Fibroblast of lung (primary cell): ENCODE data around the gene IZUMO1R. TPM values are rescaled to one million over a fixed set of nuclear protein-coding genes. Genes with fewer than 3 reads are reported as not detected.
"Not testable (repeated sequence)": the region's sequence is repeated elsewhere in the genome, so short reads cannot be mapped to it uniquely, and the experiment has no call there.

ENCODE experiments used
- DNase-seq, 2 donors: peaks; one replicate each; pipeline versions ENCODE4 v3.0.0 to v3.0.0-alpha.2; 2010; ENCODE audit warnings: low read depth in 2 of 2
- H2AFZ ChIP-seq: 2 replicates; pipeline ENCODE4 v1.5.1; 2012; ENCODE audit warnings: low read length, control low read depth, inconsistent platforms
- H3K27ac ChIP-seq: 2 replicates; pipeline ENCODE4 v1.5.1; 2011; ENCODE audit warnings: low read length, control low read depth; ENCODE audit not compliant: insufficient read depth
- H3K27me3 ChIP-seq: 2 replicates; pipeline ENCODE4 v1.5.1; 2011; ENCODE audit warnings: mild to moderate bottlenecking, low read length; ENCODE audit not compliant: control insufficient read depth, insufficient read depth
- H3K36me3 ChIP-seq: 2 replicates; pipeline ENCODE4 v1.5.1; 2011; ENCODE audit warnings: low read length; ENCODE audit not compliant: control insufficient read depth, insufficient read depth
- H3K4me1 ChIP-seq: 2 replicates; pipeline ENCODE4 v1.5.1; 2011; ENCODE audit warnings: low read length; ENCODE audit not compliant: control insufficient read depth, insufficient read depth; ENCODE audit errors: extremely low read depth
- H3K4me2 ChIP-seq: 2 replicates; pipeline ENCODE4 v1.5.1; 2011; ENCODE audit warnings: low read length, control low read depth; ENCODE audit not compliant: insufficient read depth; ENCODE audit errors: extremely low read depth
- H3K4me3 ChIP-seq, 4 experiments: fragments of 200-600 bp in 1 of 4; sonication (generic) in 1 of 4; replicated peaks in 1 of 4; 2 replicates each; pipeline ENCODE4 v1.5.1; 2011 to 2016; ENCODE audit warnings: low read length in 4 of 4, low read depth in 3 of 4, mild to moderate bottlenecking in 3 of 4, control low read depth in 2 of 4, inconsistent platforms in 1 of 4, mixed read lengths in 1 of 4; ENCODE audit not compliant: insufficient read depth in 1 of 4; ENCODE audit errors: control extremely low read depth in 1 of 4
- H3K79me2 ChIP-seq: 2 replicates; pipeline ENCODE4 v1.5.1; 2012; ENCODE audit warnings: mild to moderate bottlenecking, low read length, inconsistent platforms; ENCODE audit not compliant: control insufficient read depth, insufficient read depth
- H3K9ac ChIP-seq: 2 replicates; pipeline ENCODE4 v1.5.1; 2011; ENCODE audit warnings: mild to moderate bottlenecking, low read length, control low read depth; ENCODE audit not compliant: insufficient read depth
- H3K9me3 ChIP-seq: 2 replicates; pipeline ENCODE4 v1.5.1; 2012; ENCODE audit warnings: low read depth, low read length; ENCODE audit not compliant: control insufficient read depth, insufficient read depth
- H4K20me1 ChIP-seq: 2 replicates; pipeline ENCODE4 v1.5.1; 2011; ENCODE audit warnings: low read length; ENCODE audit not compliant: control insufficient read depth, insufficient read depth; ENCODE audit errors: extremely low read depth
- CTCF ChIP-seq, 2 donors: IDR thresholded peaks in 1 of 2; conservative IDR thresholded peaks in 1 of 2; 1 replicate in 1 of 2; 2 replicates in 1 of 2; pipeline ENCODE4 v1.5.1; 2011 to 2012; ENCODE audit warnings: low read length in 2 of 2, control low read depth in 1 of 2, inconsistent platforms in 1 of 2, low read depth in 1 of 2, mild to moderate bottlenecking in 1 of 2
- EZH2 ChIP-seq: IDR thresholded peaks from 2 replicates; pipeline ENCODE4 v1.5.1; 2012; ENCODE audit warnings: low read length, control low read depth, mild to moderate bottlenecking; ENCODE audit errors: missing control alignments
- polyA plus RNA-seq, 2 donors: library from polyadenylated mRNA; depleted of rRNA in 1 of 2; stranded (reverse) in 1 of 2; unstranded in 1 of 2; fragments of >200 nt; gene quantifications; 2 replicates each; pipeline ENCODE4 v1.2.1, GENCODE V29; 2011 to 2012; ENCODE audit warnings: missing spikeins in 1 of 2
- total RNA-seq: library from RNA; depleted of rRNA; stranded (reverse); fragments of >200 nt; gene quantifications from 2 replicates; pipeline ENCODE4 v1.2.1, GENCODE V29; 2014

The IZUMO1R gene
- total and polyA plus RNA-seq, 2 donors (not counting 1 experiment from before 2014, with no cell fraction given), result not detected

- H3K4me2 ChIP-seq, result no peak overlapping the region
- no peaks in the 10 kb centered on the region for H3K9me3 ChIP-seq
- H2AFZ ChIP-seq, result no peak overlapping the region
- H3K36me3 ChIP-seq, result no peaks in the 10 kb centered on the region
- H3K79me2 ChIP-seq, result no peaks in the 10 kb centered on the region
- no peak overlapping the region for H3K9ac ChIP-seq
- no peak overlapping the region for H3K4me3 ChIP-seq
- DNase-seq, result no peak
- H3K4me1 ChIP-seq, result no peaks in the 10 kb centered on the region
- TF ChIP-seq EZH2 (no peak), CTCF (conservative IDR thresholded peaks at IDR 0.05 in 1 of 2, IDR thresholded peaks at IDR 0.05 in 1 of 2; ENCODE audit: low read depth in 1 of 2, low read length in 2 of 2) (no peak)
- H3K27ac ChIP-seq, result no peak overlapping the region
- no peaks in the 10 kb centered on the region for H4K20me1 ChIP-seq
- no peaks in the 10 kb centered on the region for H3K27me3 ChIP-seq
Observed at GRCh38 chr11:94338651-94339050, 34.3 kb downstream of the IZUMO1R start.

GRCh38 chr11:94342250-94342649, 37.9 kb downstream of the IZUMO1R start:
- Histone ChIP-seq H3K4me2 (no peak overlapping the region), H3K36me3 (no peaks in the 10 kb centered on the region), H3K4me1 (no peaks in the 10 kb centered on the region), H3K9me3 (no peaks in the 10 kb centered on the region), H3K27ac (no peak overlapping the region), H3K79me2 (no peaks in the 10 kb centered on the region), H3K4me3 (no peak overlapping the region), H2AFZ (no peak overlapping the region), H4K20me1 (no peaks in the 10 kb centered on the region), H3K27me3 (no peaks in the 10 kb centered on the region), H3K9ac (no peak overlapping the region)
- DNase-seq, result no peak
- no peak for TF ChIP-seq CTCF (conservative IDR thresholded peaks at IDR 0.05 in 1 of 2, IDR thresholded peaks at IDR 0.05 in 1 of 2; ENCODE audit: low read depth in 1 of 2, low read length in 2 of 2)
- TF ChIP-seq EZH2, result no peak

- H3K9ac ChIP-seq, result no peak overlapping the region
- no peaks in the 10 kb centered on the region for H3K27me3 ChIP-seq
- H3K4me2 ChIP-seq, result no peak overlapping the region
- no peak overlapping the region for H3K4me3 ChIP-seq
- no peak overlapping the region for H3K27ac ChIP-seq
- no peaks in the 10 kb centered on the region for H3K79me2 ChIP-seq
- H3K36me3 ChIP-seq, result no peaks in the 10 kb centered on the region
- no peaks in the 10 kb centered on the region for H3K9me3 ChIP-seq
- H2AFZ ChIP-seq, result no peak overlapping the region
- no peaks in the 10 kb centered on the region for H4K20me1 ChIP-seq
- H3K4me1 ChIP-seq, result no peaks in the 10 kb centered on the region
- no peak for TF ChIP-seq EZH2
- TF ChIP-seq CTCF (conservative IDR thresholded peaks at IDR 0.05 in 1 of 2, IDR thresholded peaks at IDR 0.05 in 1 of 2; ENCODE audit: low read depth in 1 of 2, low read length in 2 of 2), result no peak
- no peak for DNase-seq
Observed at GRCh38 chr11:94343495-94343894, 39.1 kb downstream of the IZUMO1R start.

GRCh38 chr11:94346311-94346710, 41.9 kb downstream of the IZUMO1R start:
- H3K36me3 ChIP-seq, H4K20me1 ChIP-seq, H3K79me2 ChIP-seq, H3K27me3 ChIP-seq, H3K4me3 ChIP-seq, H3K27ac ChIP-seq, DNase-seq, H3K9me3 ChIP-seq, H3K9ac ChIP-seq, H3K4me2 ChIP-seq, H3K4me1 ChIP-seq, H2AFZ ChIP-seq: not testable (repeated sequence)

- not testable (repeated sequence) for DNase-seq, H3K9ac ChIP-seq, H3K4me3 ChIP-seq, H4K20me1 ChIP-seq, H3K9me3 ChIP-seq, H3K4me2 ChIP-seq, H2AFZ ChIP-seq, H3K4me1 ChIP-seq, H3K36me3 ChIP-seq, H3K27ac ChIP-seq, H3K27me3 ChIP-seq, H3K79me2 ChIP-seq
Observed at GRCh38 chr11:94350850-94351563, 46.6 kb downstream of the IZUMO1R start.
